Mesothelial cell of epicardium (in vitro differentiated cells): ENCODE results near the gene OR5B12. TPM values are rescaled to one million over a fixed set of nuclear protein-coding genes. Genes with fewer than 3 reads are reported as not detected.

Experiments used
- DNase-seq, 2 experiments: peaks; one replicate each; pipeline ENCODE4 v3.0.0; 2021; ENCODE audit warnings: low spot score in 2 of 2; ENCODE audit not compliant: unreplicated experiment in 2 of 2
- H3K27ac Mint-ChIP-seq: 2 replicates; pipeline ENCODE4 v1.8.0; 2021; ENCODE audit warnings: mixed read lengths
- H3K27me3 Mint-ChIP-seq: 2 replicates; pipeline ENCODE4 v1.8.0; 2021; ENCODE audit warnings: low read depth, mixed read lengths
- H3K36me3 Mint-ChIP-seq: 2 replicates; pipeline ENCODE4 v1.8.0; 2021; ENCODE audit warnings: mixed read lengths
- H3K4me1 Mint-ChIP-seq: 2 replicates; pipeline ENCODE4 v1.8.0; 2021; ENCODE audit warnings: mixed read lengths
- H3K4me3 Mint-ChIP-seq: 2 replicates; pipeline ENCODE4 v1.8.0; 2021; ENCODE audit warnings: mild to moderate bottlenecking, moderate library complexity, mixed read lengths
- H3K9me3 Mint-ChIP-seq: 2 replicates; pipeline ENCODE4 v1.8.0; 2021; ENCODE audit warnings: mixed read lengths
- total RNA-seq: library from RNA; stranded (reverse); gene quantifications from 3 replicates; pipeline ENCODE4 v1.2.1, GENCODE V29; 2021
- TF ChIP-seq, protein P1 (sequence below): fragments of 200-600 bp; sonication (generic); IDR thresholded peaks from one replicate; pipeline ENCODE4 v1.5.0; 2021; ENCODE audit warnings: antibody characterized with exemption; ENCODE audit not compliant: unreplicated experiment

The OR5B12 gene
- total RNA-seq, 1 donor from 2014 or later, result not detected

DNA sequence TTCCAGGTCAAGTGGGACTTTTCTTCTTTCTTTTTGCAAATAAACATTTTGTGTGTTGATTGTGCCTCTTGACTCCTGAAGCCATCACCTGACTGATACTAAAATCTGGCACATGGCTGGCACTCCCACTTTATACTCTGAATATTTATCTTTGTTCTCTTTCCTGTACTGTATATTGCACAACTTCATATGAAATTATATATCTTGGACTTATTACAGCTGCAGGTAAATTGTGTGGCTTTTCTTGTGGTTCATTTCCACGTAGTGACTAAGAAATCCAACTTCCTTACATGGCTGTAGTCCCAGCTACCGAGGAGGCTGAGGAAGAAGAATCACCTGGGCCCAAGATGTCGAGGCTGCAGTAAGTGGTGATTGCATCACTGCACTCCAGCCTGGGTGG is 23.7 kb upstream of the OR5B12 start:
- H3K9me3 Mint-ChIP-seq, result peaks cover 31% of the 10 kb centered on the region
- no peak overlapping the region for H3K4me3 Mint-ChIP-seq
- H3K36me3 Mint-ChIP-seq, result no peaks in the 10 kb centered on the region

DNA sequence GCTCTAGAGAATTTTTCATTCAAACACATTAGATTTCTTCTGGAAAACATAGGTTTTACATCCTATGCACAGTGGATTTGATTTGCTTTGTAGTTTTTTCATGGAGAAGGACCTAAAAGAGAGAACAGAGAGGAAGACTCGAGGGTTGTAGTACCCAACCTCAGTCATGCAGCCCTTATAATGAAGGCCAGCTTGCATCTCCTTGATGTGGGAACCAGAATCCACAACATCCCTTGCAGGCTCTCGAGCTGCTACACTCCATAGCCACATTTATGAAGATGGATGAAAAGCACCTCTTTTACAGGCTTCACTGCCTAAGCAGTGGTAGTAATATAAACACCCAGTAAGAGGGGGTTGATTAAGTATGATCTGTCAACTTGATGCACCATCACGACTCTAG is 9.5 kb upstream of the OR5B12 start:
- H3K27ac Mint-ChIP-seq, result no peak overlapping the region
- peaks cover 61% of the 10 kb centered on the region for H3K9me3 Mint-ChIP-seq
- no peaks in the 10 kb centered on the region for H3K4me1 Mint-ChIP-seq
- H3K4me3 Mint-ChIP-seq, result no peak overlapping the region
- H3K36me3 Mint-ChIP-seq, result no peaks in the 10 kb centered on the region
- TF ChIP-seq, protein P1, sequence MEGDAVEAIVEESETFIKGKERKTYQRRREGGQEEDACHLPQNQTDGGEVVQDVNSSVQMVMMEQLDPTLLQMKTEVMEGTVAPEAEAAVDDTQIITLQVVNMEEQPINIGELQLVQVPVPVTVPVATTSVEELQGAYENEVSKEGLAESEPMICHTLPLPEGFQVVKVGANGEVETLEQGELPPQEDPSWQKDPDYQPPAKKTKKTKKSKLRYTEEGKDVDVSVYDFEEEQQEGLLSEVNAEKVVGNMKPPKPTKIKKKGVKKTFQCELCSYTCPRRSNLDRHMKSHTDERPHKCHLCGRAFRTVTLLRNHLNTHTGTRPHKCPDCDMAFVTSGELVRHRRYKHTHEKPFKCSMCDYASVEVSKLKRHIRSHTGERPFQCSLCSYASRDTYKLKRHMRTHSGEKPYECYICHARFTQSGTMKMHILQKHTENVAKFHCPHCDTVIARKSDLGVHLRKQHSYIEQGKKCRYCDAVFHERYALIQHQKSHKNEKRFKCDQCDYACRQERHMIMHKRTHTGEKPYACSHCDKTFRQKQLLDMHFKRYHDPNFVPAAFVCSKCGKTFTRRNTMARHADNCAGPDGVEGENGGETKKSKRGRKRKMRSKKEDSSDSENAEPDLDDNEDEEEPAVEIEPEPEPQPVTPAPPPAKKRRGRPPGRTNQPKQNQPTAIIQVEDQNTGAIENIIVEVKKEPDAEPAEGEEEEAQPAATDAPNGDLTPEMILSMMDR, result no peak
- H3K27me3 Mint-ChIP-seq, result no peaks in the 10 kb centered on the region
- DNase-seq, result no peak

More for the DNA sequence above, 23.7 kb upstream of the OR5B12 start:
- Mint-ChIP-seq H3K27ac (no peak overlapping the region), H3K4me1 (no peaks in the 10 kb centered on the region), H3K27me3 (no peaks in the 10 kb centered on the region)
- TF ChIP-seq, protein P1, result no peak
- DNase-seq, result no peak

DNA sequence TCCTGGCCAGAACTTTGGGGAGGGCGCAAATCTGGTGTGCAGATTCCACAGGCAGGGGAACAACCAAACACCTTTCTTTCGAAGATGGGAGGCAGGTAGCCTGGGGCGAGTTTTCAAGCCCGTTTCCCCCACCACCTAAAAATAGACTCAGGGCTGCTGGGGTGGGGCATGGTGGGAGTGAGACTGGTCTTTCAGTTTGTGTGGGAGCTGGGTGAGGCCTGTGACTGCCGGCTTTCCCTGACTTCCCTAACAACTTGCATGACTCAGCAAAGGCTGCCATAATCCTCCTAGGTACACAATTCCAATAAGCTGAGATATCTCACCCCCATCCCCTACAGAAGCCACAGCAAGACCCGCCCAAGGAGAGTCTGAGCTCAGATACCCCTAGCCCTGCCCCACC is 4.3 kb upstream of the OR5B12 start:
- Mint-ChIP-seq H3K27me3 (no peaks in the 10 kb centered on the region), H3K4me1 (no peaks in the 10 kb centered on the region), H3K27ac (no peak overlapping the region), H3K36me3 (no peaks in the 10 kb centered on the region), H3K9me3 (peaks cover 63% of the 10 kb centered on the region), H3K4me3 (no peak overlapping the region)
- DNase-seq, result no peak
- TF ChIP-seq, protein P1, result no peak

DNA sequence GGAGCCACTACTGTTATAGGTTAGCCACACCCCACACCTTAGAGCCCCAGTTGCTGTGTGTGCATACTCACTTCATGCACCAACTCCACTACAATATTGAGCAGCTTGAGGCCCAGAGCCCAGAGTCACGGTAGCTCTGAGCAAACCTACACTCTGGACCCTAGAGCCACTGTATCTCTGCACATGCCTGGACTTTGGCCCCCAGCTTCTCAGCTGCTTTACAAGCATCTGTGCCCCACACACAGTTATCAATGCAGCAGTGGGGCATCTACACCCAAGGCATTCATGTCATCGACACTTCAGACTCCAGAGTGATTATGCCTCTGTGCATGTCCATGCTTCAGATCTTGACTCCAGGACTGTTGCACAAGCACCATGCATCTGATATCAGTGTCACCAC is 2.3 kb upstream of the OR5B12 start:
- DNase-seq, result no peak
- Mint-ChIP-seq H3K9me3 (peaks cover 61% of the 10 kb centered on the region), H3K4me1 (no peaks in the 10 kb centered on the region), H3K4me3 (no peak overlapping the region), H3K27ac (no peak overlapping the region), H3K27me3 (no peaks in the 10 kb centered on the region), H3K36me3 (no peaks in the 10 kb centered on the region)
- TF ChIP-seq, protein P1, result no peak

DNA sequence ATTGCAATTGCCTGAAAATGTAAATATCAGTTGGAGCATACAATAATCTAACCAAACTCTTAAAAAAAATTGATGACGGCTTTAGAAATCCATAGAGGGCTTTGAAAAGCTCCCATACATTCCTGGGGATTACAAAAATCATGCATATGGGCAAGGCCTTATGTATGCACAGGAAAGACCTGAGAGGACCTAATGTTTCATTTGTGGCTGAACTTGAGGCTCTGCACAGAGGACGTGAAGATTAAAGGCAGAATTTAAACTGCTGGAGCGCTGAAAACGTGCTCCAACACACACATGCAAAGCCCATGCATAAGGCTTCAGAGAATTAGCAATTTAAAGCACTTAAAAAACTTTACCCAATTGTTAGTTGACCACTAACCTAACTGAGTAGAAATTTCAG is 3.5 kb downstream of the OR5B12 start:
- TF ChIP-seq, protein P1, result no peak
- H3K9me3 Mint-ChIP-seq, result peaks cover 29% of the 10 kb centered on the region
- H3K36me3 Mint-ChIP-seq, result no peaks in the 10 kb centered on the region
- H3K27ac Mint-ChIP-seq, result no peak overlapping the region
- H3K4me3 Mint-ChIP-seq, result no peak overlapping the region
- H3K27me3 Mint-ChIP-seq, result no peaks in the 10 kb centered on the region
- DNase-seq, result no peak
- no peaks in the 10 kb centered on the region for H3K4me1 Mint-ChIP-seq

DNA sequence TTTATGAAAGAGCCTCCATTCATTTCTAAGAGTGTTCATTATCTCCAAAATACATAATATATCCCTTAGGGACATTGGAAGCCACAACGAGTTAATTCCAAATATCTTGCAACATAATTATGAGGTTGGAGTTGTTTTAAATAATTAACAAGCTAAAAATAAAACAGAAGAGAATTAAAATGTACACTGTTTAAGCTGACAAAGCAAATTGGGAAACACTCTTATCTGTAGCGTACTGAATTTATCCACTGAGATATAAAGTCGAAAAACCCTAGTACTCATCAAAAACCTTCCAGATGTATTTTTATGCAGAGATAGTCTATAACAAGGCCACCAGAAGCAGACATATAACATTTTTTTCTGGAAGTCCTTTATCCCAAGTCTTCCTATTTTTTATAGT is 7.8 kb downstream of the OR5B12 start:
- H3K4me3 Mint-ChIP-seq, result no peak overlapping the region
- H3K36me3 Mint-ChIP-seq, result no peaks in the 10 kb centered on the region

More for the DNA sequence above, 7.8 kb downstream of the OR5B12 start:
- Mint-ChIP-seq H3K27me3 (no peaks in the 10 kb centered on the region), H3K27ac (no peak overlapping the region), H3K4me1 (no peaks in the 10 kb centered on the region), H3K9me3 (peaks cover 23% of the 10 kb centered on the region)
- DNase-seq, result no peak
- TF ChIP-seq, protein P1, result no peak
